WI38 (cell line): Measurements from ENCODE around the gene HEPACAM2.
A peak's percentile ranks its signal among the peaks of the same experiment; 100 is the strongest.

Source experiments
- H3K4me3 ChIP-seq: 2 replicates; pipeline ENCODE4 v1.5.1; 2011; ENCODE audit warnings: low read depth, mild to moderate bottlenecking, control low read depth, low read length
- CTCF ChIP-seq: IDR thresholded peaks from 2 replicates; pipeline ENCODE4 v1.5.1; 2012; ENCODE audit warnings: low read depth, mild to moderate bottlenecking, control low read depth, low read length

HEPACAM2 gene

GRCh38 chr7:93161181-93161762 is 65.0 kb downstream of the HEPACAM2 start:
- TF ChIP-seq CTCF: no peak
- H3K4me3 ChIP-seq: no peak overlapping the region

- no peak overlapping the region for H3K4me3 ChIP-seq
Measured at GRCh38 chr7:93160410-93160809, 65.9 kb downstream of the HEPACAM2 start.

DNA sequence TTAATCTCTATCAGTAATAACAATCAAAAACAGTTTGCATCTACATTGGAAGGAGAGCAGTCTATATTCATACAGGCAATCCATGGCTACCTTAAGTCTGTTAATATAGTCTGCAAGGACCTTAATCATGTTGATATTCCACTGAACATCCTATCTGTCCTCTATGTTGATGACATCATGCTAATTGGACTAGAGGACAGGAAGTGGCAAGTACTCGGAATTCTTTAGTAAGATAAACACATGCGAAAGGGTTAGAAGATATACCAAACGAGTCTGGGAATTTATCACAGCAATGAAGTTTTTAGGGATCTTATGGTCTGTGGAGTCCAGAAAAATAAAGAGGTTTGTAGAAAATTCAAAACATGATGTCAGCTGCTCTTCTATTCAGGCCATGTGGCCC is 66.8 kb downstream of the HEPACAM2 start:
- TF ChIP-seq CTCF: no peak
- no peak overlapping the region for H3K4me3 ChIP-seq

More at GRCh38 chr7:93160410-93160809, 65.9 kb downstream of the HEPACAM2 start:
- TF ChIP-seq CTCF: no peak

- no peak for TF ChIP-seq CTCF
- H3K4me3 ChIP-seq: no peak overlapping the region
Measured at GRCh38 chr7:93156884-93157283, 69.4 kb downstream of the HEPACAM2 start.

DNA sequence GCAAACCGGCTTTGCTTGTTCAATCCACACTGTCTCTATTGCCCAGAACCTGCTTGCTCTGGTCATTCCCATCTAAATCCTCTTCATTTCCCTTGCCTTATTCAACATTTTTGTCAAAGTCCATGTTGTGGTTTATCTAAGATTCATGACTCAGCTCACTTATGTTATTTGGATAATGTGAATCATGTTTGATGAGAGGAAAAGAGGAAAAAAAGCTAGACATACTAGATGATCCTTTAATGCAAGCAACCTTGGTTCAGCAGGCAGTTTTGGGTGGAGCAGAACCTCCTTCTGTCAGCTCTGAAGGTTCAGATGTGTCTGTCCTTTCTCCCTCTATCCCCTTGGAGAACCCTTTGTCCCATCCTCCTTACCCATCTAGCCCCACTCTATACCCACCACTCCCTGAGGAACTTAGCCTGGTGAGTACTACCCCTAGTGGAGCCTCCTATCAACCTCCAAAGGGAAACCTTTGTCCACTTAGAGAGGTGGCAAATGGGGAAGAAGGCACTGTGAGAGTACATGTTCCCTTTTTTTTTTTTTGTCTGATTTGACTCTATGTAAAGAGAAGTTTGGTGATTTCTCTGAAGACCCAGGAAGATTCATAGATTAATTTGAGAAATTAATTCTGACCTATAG is 76.0 kb downstream of the HEPACAM2 start:
- no peak overlapping the region for H3K4me3 ChIP-seq
- no peak for TF ChIP-seq CTCF

GRCh38 chr7:93148727-93149126 is 77.5 kb downstream of the HEPACAM2 start:
- no peak overlapping the region for H3K4me3 ChIP-seq
- no peak for TF ChIP-seq CTCF

GRCh38 chr7:93148144-93148543 is 78.1 kb downstream of the HEPACAM2 start, which contains the start of gene SAMD9L:
Gene SAMD9L (minus strand): TSS chr7:93148385. CDS start chr7:93135971, 12,414 bp downstream.
- no peak for TF ChIP-seq CTCF
- peak within 1 kb of the TSS; percentile 69 for H3K4me3 ChIP-seq
